H1 (cell line): ENCODE results near the gene FRMD4A. TPM values are rescaled to one million over a fixed set of nuclear protein-coding genes. Genes with fewer than 3 reads are reported as not detected.

Experiments used
- CTCF ChIA-PET: fragments of 300-600 bp; sonication (Branson Sonifier 250); formaldehyde crosslinking; loops from one replicate; lab custom pipeline; 2021; ENCODE audit not compliant: partially characterized antibody; lab: Charles Lee
- POLR2A ChIA-PET: fragments of 300-600 bp; sonication (Branson Sonifier 250); formaldehyde crosslinking; loops from one replicate; lab custom pipeline; 2021; ENCODE audit warnings: inconsistent platforms; ENCODE audit not compliant: partially characterized antibody; lab: Charles Lee
- DNase-seq, 2 experiments: peaks; one replicate each; pipeline versions ENCODE4 v3.0.0 to v3.0.0-alpha.2; 2010 to 2022; ENCODE audit warnings: low spot score in 2 of 2, low read depth in 1 of 2, mixed read lengths in 1 of 2
- FAIRE-seq: peaks from 2 replicates; lab custom pipeline; 2011; peaks lifted over from hg19 to GRCh38; lab: Jason Lieb, UNC
- H2AFZ ChIP-seq: 2 replicates; pipeline ENCODE4 v1.8.1; 2012; ENCODE audit warnings: low read length, inconsistent platforms
- H2AK5ac ChIP-seq: 2 replicates; pipeline ENCODE4 v1.6.1; 2013; ENCODE audit warnings: low read depth, low read length
- H2BK120ac ChIP-seq: replicated peaks from 2 replicates; pipeline ENCODE3; 2013; ENCODE audit warnings: low read depth, low read length, inconsistent platforms
- H2BK12ac ChIP-seq: 2 replicates; pipeline ENCODE4 v1.6.1; 2013; ENCODE audit warnings: low read depth, low read length
- H2BK15ac ChIP-seq: 2 replicates; pipeline ENCODE4 v1.6.1; 2013; ENCODE audit warnings: low read length
- H2BK20ac ChIP-seq: 2 replicates; pipeline ENCODE4 v1.6.1; 2013; ENCODE audit warnings: low read length
- H2BK5ac ChIP-seq: 2 replicates; pipeline ENCODE4 v1.6.1; 2013; ENCODE audit warnings: low read depth, low read length
- H3K14ac ChIP-seq: 2 replicates; pipeline ENCODE4 v1.6.1; 2013; ENCODE audit warnings: inconsistent platforms; ENCODE audit not compliant: insufficient read length
- H3K18ac ChIP-seq: 2 replicates; pipeline ENCODE4 v1.6.1; 2013; ENCODE audit warnings: low read length; ENCODE audit errors: extremely low read depth
- H3K23ac ChIP-seq: 2 replicates; pipeline ENCODE4 v1.6.1; 2013; ENCODE audit warnings: inconsistent platforms; ENCODE audit not compliant: insufficient read length
- H3K23me2 ChIP-seq: 2 replicates; pipeline ENCODE4 v1.6.1; 2013; ENCODE audit warnings: low read depth, low read length
- H3K27ac ChIP-seq: 2 replicates; pipeline ENCODE4 v1.6.1; 2011; ENCODE audit warnings: low read depth, low read length, inconsistent platforms
- H3K27me3 ChIP-seq, 4 experiments: replicated peaks in 1 of 4; 1 replicate in 1 of 4; 2 replicates in 3 of 4; pipeline versions ENCODE4 v1.6.1 to v1.8.1; 2011 to 2013; ENCODE audit warnings: low read length in 3 of 4, mild to moderate bottlenecking in 3 of 4, inconsistent platforms in 2 of 4, mixed read lengths in 2 of 4, moderate library complexity in 1 of 4; ENCODE audit not compliant: control insufficient read depth in 3 of 4, insufficient read depth in 3 of 4; ENCODE audit errors: extremely low read depth in 1 of 4
- H3K36me3 ChIP-seq, 4 experiments: 2 replicates each; pipeline versions ENCODE4 v1.6.1 to v1.8.1; 2011 to 2013; ENCODE audit warnings: mild to moderate bottlenecking in 4 of 4, low read length in 3 of 4, moderate library complexity in 2 of 4, control low read depth in 1 of 4, inconsistent platforms in 1 of 4; ENCODE audit not compliant: insufficient read depth in 4 of 4, control insufficient read depth in 2 of 4
- H3K4ac ChIP-seq: replicated peaks from 2 replicates; pipeline ENCODE3; 2013; ENCODE audit warnings: low read length, low read depth, mixed read lengths, inconsistent platforms; ENCODE audit not compliant: insufficient read length
- H3K4me1 ChIP-seq, 4 experiments: replicated peaks in 1 of 4; 1 replicate in 1 of 4; 2 replicates in 3 of 4; pipeline versions ENCODE4 v1.6.1 to v1.8.1; 2011 to 2013; ENCODE audit warnings: low read length in 3 of 4, inconsistent platforms in 2 of 4, mixed read lengths in 1 of 4; ENCODE audit not compliant: insufficient read depth in 4 of 4, control insufficient read depth in 3 of 4
- H3K4me2 ChIP-seq, 2 experiments: 2 replicates each; pipeline versions ENCODE4 v1.6.1 to v1.8.1; 2011 to 2013; ENCODE audit warnings: low read depth in 2 of 2, low read length in 2 of 2, control low read depth in 1 of 2, inconsistent platforms in 1 of 2, mild to moderate bottlenecking in 1 of 2; ENCODE audit not compliant: insufficient read depth in 1 of 2
- H3K4me3 ChIP-seq, 4 experiments: fragments of 200-600, 300-600 bp in 1 of 4; sonication (generic), shearing (Covaris generic), sonication (Bioruptor Twin) in 1 of 4; 2 replicates each; pipeline versions ENCODE4 v1.5.1 to v1.8.1; 2011 to 2016; ENCODE audit warnings: low read length in 4 of 4, low read depth in 3 of 4, control low read depth in 2 of 4, inconsistent platforms in 2 of 4, mild to moderate bottlenecking in 2 of 4, mixed read lengths in 1 of 4, moderate library complexity in 1 of 4; ENCODE audit not compliant: insufficient read depth in 2 of 4; ENCODE audit errors: extremely low read depth in 1 of 4
- H3K56ac ChIP-seq: replicated peaks from 2 replicates; pipeline ENCODE3; 2013; ENCODE audit warnings: low read depth, mild to moderate bottlenecking, mixed read lengths, low read length, inconsistent platforms; ENCODE audit not compliant: insufficient read length
- H3K79me1 ChIP-seq: 2 replicates; pipeline ENCODE4 v1.6.1; 2013; ENCODE audit warnings: low read depth, low read length, control low read depth
- H3K79me2 ChIP-seq, 2 experiments: 2 replicates each; pipeline versions ENCODE4 v1.6.1 to v1.8.1; 2012 to 2013; ENCODE audit warnings: low read length in 2 of 2, mild to moderate bottlenecking in 2 of 2, inconsistent platforms in 1 of 2; ENCODE audit not compliant: insufficient read depth in 2 of 2, control insufficient read depth in 1 of 2
- H3K9ac ChIP-seq, 4 experiments: replicated peaks in 1 of 4; 1 replicate in 1 of 4; 2 replicates in 3 of 4; pipeline versions ENCODE4 v1.6.1 to v1.8.1; 2011 to 2013; ENCODE audit warnings: low read depth in 3 of 4, low read length in 3 of 4, control low read depth in 2 of 4, mild to moderate bottlenecking in 2 of 4, moderate library complexity in 2 of 4, inconsistent platforms in 1 of 4; ENCODE audit errors: extremely low read depth in 1 of 4
- H3K9me3 ChIP-seq, 2 experiments: 2 replicates each; pipeline versions ENCODE4 v1.6.1 to v1.8.1; 2012 to 2013; ENCODE audit warnings: mild to moderate bottlenecking in 2 of 2, moderate library complexity in 2 of 2, control low read depth in 1 of 2, inconsistent platforms in 1 of 2, low read depth in 1 of 2, low read length in 1 of 2, mixed read lengths in 1 of 2; ENCODE audit not compliant: insufficient read depth in 2 of 2
- H4K20me1 ChIP-seq, 2 experiments: replicated peaks in 1 of 2; 2 replicates each; pipeline versions ENCODE3 to v1.8.1; 2011 to 2013; ENCODE audit warnings: inconsistent platforms in 2 of 2, low read length in 2 of 2, mild to moderate bottlenecking in 1 of 2; ENCODE audit not compliant: insufficient read depth in 2 of 2, control insufficient read depth in 1 of 2
- H4K5ac ChIP-seq: 2 replicates; pipeline ENCODE4 v1.6.1; 2013; ENCODE audit warnings: low read length, low read depth, mixed read lengths, inconsistent platforms; ENCODE audit not compliant: insufficient read length
- H4K8ac ChIP-seq: 2 replicates; pipeline ENCODE4 v1.8.0; 2013; ENCODE audit warnings: mild to moderate bottlenecking, moderate library complexity, low read length, inconsistent platforms; ENCODE audit not compliant: insufficient read depth; ENCODE audit errors: extremely low read depth
- H4K91ac ChIP-seq: replicated peaks from 2 replicates; pipeline ENCODE3; 2013; ENCODE audit warnings: low read length, mixed read lengths, inconsistent platforms; ENCODE audit not compliant: insufficient read length
- ATF3 ChIP-seq: IDR thresholded peaks from 2 replicates; pipeline ENCODE4 v1.6.1; 2011; ENCODE audit warnings: low read depth, mild to moderate bottlenecking, low read length; ENCODE audit not compliant: insufficient read depth
- CBX5 ChIP-seq: fragments of 300-800, 300-1000 bp; sonication (generic); IDR thresholded peaks from 2 replicates; pipeline ENCODE4 v1.7.1; 2016; ENCODE audit warnings: antibody characterized with exemption, low read length, low read depth
- HDAC2 ChIP-seq, 2 experiments: fragments of 300-600 bp in 1 of 2; sonication (generic) in 1 of 2; IDR thresholded peaks; 2 replicates each; pipeline ENCODE4 v1.6.1; 2011 to 2012; ENCODE audit warnings: low read depth in 2 of 2, low read length in 2 of 2, mild to moderate bottlenecking in 2 of 2, moderate library complexity in 2 of 2, borderline replicate concordance in 1 of 2, inconsistent platforms in 1 of 2
- JUND ChIP-seq: IDR thresholded peaks from 2 replicates; pipeline ENCODE4 v1.6.1; 2011; ENCODE audit warnings: mild to moderate bottlenecking, improper control_type of control experiment, low read length
- KDM1A ChIP-seq: fragments of 200-600, 300-600 bp; sonication (generic); IDR thresholded peaks from 2 replicates; pipeline ENCODE4 v1.7.1; 2016; ENCODE audit warnings: mild to moderate bottlenecking, low read length, borderline replicate concordance
- NRF1 ChIP-seq: IDR thresholded peaks from 2 replicates; pipeline ENCODE4 v1.6.1; 2011; ENCODE audit warnings: mild to moderate bottlenecking, low read depth, low read length, improper control_type of control experiment
- SIN3A ChIP-seq, 2 experiments: IDR thresholded peaks in 1 of 2; conservative IDR thresholded peaks in 1 of 2; 2 replicates each; pipeline ENCODE4 v1.6.1; 2011 to 2012; ENCODE audit warnings: low read length in 2 of 2, improper control_type of control experiment in 1 of 2, low read depth in 1 of 2, mild to moderate bottlenecking in 1 of 2
- SIX5 ChIP-seq: IDR thresholded peaks from 2 replicates; pipeline ENCODE4 v1.6.1; 2011; ENCODE audit warnings: mild to moderate bottlenecking, low read depth, low read length
- SP4 ChIP-seq: IDR thresholded peaks from 2 replicates; pipeline ENCODE4 v1.6.1; 2012; ENCODE audit warnings: low read length, inconsistent platforms
- SRF ChIP-seq: IDR thresholded peaks from 2 replicates; pipeline ENCODE4 v1.6.1; 2011; ENCODE audit warnings: mild to moderate bottlenecking, low read depth, low read length, moderate library complexity
- ZNF274 ChIP-seq: IDR thresholded peaks from 2 replicates; pipeline ENCODE4 v1.7.0; 2012; ENCODE audit warnings: low read length, borderline replicate concordance; ENCODE audit errors: extremely low read depth
- whole genome bisulfite sequencing, 2 experiments: shearing (Covaris generic) in 1 of 2; methylation state at CpG; one replicate each; pipeline versions ENCODE4 v1.1.6 to v1.1.7; 2013 to 2015; ENCODE audit warnings: low lambda C conversion rate in 2 of 2, mixed read lengths in 2 of 2, inconsistent platforms in 1 of 2, low coverage in 1 of 2, missing lambda C conversion rate in 1 of 2; ENCODE audit not compliant: insufficient replicate concordance in 2 of 2, insufficient coverage in 1 of 2, insufficient read length in 1 of 2; ENCODE audit errors: extremely low coverage in 1 of 2, missing lambda C conversion rate in 1 of 2; 5-methylcytosine and 5-hydroxymethylcytosine counted together
- polyA plus RNA-seq, 7 experiments: library from polyadenylated mRNA; depleted of rRNA in 3 of 7; stranded (reverse) in 5 of 7; unstranded in 2 of 7; fragments of >200 nt in 5 of 7; fragments of 200-250 nt in 2 of 7; gene quantifications; 1 replicate in 5 of 7; 2 replicates in 1 of 7; 4 replicates in 1 of 7; pipeline versions ENCODE4 v1.2.1 to v1.2.3, GENCODE V29; 2011 to 2013; ENCODE audit warnings: missing spikeins in 2 of 7, mixed read lengths in 2 of 7
- total RNA-seq: library from RNA; stranded (reverse); fragmentation: NEBNext Ultra II Directional; extraction: Animal tissue kit (Norgen Biotek cat#: 25700); gene quantifications from 2 replicates; pipeline ENCODE4 v1.2.1, GENCODE V29; 2021

The FRMD4A gene
- total and polyA plus RNA-seq, 2 of the 8 experiments (the other 6 are each of a cell fraction or from before 2014, with no cell fraction given) = 38.6 to 39.6 TPM

- POLR2A ChIA-PET = interaction anchor here (0.8 to 3.6 kb wide), 4 partner anchors 8 to 301 kb away, joined by 3 to 15 read pairs (median 3); no protein-coding TSS in a partner anchor
- WGBS, 2 experiments = 83% methylated on average over 8 of the region's 8 CpGs; no CpG with 5 or more reads in 1 of the 2 experiments
These were observed 446.9 kb downstream of the FRMD4A start for GRCh38 chr10:13883636-13884444.

More at GRCh38 chr10:13883636-13884444, 446.9 kb downstream of the FRMD4A start:
- no peak overlapping the region for H2BK15ac ChIP-seq
- no peak overlapping the region for H2AK5ac ChIP-seq
- H3K79me2 ChIP-seq = peaks cover 0 to 65% of the 10 kb centered on the region in 2 experiments; a peak in 3 of 4 replicates
- H2BK12ac ChIP-seq = peak overlapping the region; percentile 41; the same call in 1 of the 2 replicates
- DNase-seq (no peak), FAIRE-seq (no peak)
- TF ChIP-seq SRF (no peak), HDAC2 (IDR thresholded peaks at IDR 0.05; ENCODE audit: borderline replicate concordance in 1 of 2, low read depth in 2 of 2, low read length in 2 of 2) (no peak), CBX5 (no peak), ZNF274 (no peak), SIN3A (conservative IDR thresholded peaks at IDR 0.05 in 1 of 2, IDR thresholded peaks at IDR 0.05 in 1 of 2; ENCODE audit: low read depth in 1 of 2, low read length in 2 of 2) (no peak), JUND (no peak), ATF3 (no peak), SIX5 (no peak), KDM1A (no peak), SP4 (no peak), NRF1 (no peak)
- H3K79me1 ChIP-seq = peaks cover 8% of the 10 kb centered on the region; the same call in 1 of the 2 replicates
- H4K5ac ChIP-seq = no peak overlapping the region
- no peak overlapping the region for H3K56ac ChIP-seq
- H2BK120ac ChIP-seq = no peak overlapping the region
- H3K9ac ChIP-seq = no peak overlapping the region
- H2BK5ac ChIP-seq = peak overlapping the region; percentile 99; the same call in 1 of the 2 replicates
- H4K20me1 ChIP-seq = no peaks in the 10 kb centered on the region
- no peak overlapping the region for H2AFZ ChIP-seq
- H3K14ac ChIP-seq = no peak overlapping the region
- H3K4me1 ChIP-seq = peaks cover 14 to 24% (median 20%) of the 10 kb centered on the region in 4 experiments
- H3K27ac ChIP-seq = 0 out of 2 replicates have a peak overlapping the region, but pooled peaks have one; percentile 85
- no peak overlapping the region for H3K4ac ChIP-seq
- H3K36me3 ChIP-seq = no peaks in the 10 kb centered on the region
- no peak overlapping the region for H3K23ac ChIP-seq
- H3K4me3 ChIP-seq = no peak overlapping the region
- H3K9me3 ChIP-seq = no peaks in the 10 kb centered on the region
- H4K91ac ChIP-seq = peak overlapping the region; percentile 45
- peak overlapping the region; percentile 53; the same call in 1 of the 2 replicates for H4K8ac ChIP-seq
- peaks cover 7% of the 10 kb centered on the region for H3K23me2 ChIP-seq
- no peaks in the 10 kb centered on the region for H3K27me3 ChIP-seq
- 0 out of 2 replicates have a peak overlapping the region, but pooled peaks have one; percentile 64 for H2BK20ac ChIP-seq
- no peak overlapping the region for H3K18ac ChIP-seq
- CTCF ChIA-PET = interaction anchor here (0.7 to 3.0 kb wide), 3 partner anchors 11 to 53 kb away, joined by 3 to 10 read pairs (median 3); no protein-coding TSS in a partner anchor
- H3K4me2 ChIP-seq = no peak overlapping the region
